ENCODE measurements around the gene TENM3.

Gene TENM3

DNA sequence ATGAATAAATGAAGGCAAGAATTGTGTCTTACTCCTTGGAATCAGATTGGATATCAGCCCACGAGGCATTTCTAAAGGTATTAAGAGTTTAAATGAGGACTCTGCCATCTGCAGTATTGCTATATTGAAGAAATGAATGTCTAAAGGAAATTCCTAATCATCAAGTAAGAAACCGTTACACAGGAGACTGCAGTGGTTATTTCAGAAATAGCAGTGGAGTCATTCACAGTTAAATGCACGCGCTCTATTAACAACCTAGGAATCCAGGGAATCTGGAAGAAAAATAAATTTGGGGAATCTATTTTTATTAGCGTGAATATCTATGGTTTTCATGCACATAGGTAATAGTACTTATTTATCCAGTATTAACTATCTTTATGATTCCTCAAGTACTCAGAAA lies 334.2 kb downstream of the TENM3 start:
- DNase-seq = no peak

DNA sequence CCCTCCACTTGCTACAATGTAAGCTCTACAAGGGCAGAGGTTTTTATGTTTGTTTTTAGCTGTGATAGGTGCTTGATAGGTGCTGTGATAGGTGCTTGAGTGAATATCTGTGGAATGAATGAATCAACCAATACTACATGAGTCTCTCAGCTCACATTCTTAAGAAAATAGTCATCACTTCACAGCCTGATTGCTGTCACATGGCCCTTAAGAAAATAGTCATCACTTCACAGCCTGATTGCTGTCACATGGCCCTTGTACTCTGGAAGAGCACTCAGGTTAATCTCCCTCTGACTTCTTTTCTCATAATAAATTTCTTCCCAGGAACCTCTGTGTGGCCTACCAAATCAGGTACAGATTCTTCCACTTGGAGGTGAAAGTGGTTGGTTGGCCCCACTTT lies 335.2 kb downstream of the TENM3 start:
- DNase-seq = no peak

DNA sequence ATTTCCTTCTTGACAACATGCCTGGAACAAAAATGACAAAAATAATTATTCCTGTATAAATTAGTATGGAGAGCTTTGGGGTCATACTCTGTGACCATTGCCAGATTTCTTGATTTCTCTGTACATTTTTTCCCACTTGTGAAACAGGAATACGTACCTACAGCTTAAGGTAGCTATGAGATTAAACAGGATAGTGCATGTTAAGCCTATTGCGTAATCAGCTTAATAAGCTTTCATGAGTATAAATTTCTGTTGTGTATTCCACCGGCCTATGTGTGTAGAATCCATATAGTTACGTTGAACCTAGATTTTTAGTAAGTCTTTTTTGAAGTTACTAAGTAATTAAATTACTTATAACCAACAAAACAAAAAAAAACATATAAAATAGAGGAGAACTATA lies 339.0 kb downstream of the TENM3 start:
- DNase-seq = no peak

DNA sequence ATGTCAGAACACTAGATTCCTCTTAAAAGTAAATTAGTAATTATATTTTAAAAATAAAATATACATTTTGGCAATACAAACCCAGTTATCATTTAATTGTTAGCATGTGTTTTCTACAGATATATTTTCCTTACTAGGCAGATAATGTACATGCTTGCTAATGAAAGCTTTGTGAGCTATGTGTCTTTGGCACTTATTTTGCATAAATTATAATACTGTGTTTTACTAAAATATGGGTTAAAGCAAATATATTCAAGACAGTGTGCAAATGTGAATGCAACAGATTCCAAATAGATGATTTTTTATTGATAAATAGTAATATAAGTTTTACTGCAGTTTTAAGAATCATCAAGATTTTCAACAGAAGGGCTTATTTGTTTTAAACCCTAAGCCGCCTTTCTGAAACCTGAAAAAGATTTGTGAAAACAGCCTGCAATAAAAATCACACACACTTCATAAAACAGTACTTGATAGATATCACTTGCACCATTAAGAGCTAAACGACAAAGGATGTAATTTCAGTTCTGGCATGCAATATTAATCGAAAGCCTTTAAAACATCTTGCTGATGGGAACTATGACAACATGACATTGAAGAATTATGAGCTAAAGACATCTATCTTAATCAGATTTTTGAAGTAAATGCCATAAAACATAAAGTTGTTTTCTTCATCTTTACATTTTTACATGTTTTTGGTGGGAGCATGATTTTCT lies 340.7 kb downstream of the TENM3 start:
- no peak for DNase-seq

DNA sequence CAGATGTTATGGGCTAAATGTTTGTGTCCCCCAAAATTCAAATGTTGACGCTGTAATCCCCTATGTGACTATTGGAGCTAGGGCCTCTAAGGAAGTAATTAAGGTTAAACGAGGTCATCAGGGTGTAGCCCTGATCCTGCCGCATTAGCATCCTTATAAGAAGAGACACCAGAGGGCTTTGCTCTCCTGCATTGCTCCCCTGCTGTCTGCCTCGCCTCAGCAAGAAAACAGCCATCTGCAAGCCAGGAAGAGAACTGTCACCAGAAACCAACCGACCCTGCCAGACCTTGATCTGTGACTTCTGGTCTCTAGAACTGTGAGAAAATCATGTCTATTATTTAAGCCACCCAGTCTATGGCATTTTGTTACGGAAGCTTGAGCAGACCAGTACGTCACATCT lies 342.1 kb downstream of the TENM3 start:
- no peak for DNase-seq

DNA sequence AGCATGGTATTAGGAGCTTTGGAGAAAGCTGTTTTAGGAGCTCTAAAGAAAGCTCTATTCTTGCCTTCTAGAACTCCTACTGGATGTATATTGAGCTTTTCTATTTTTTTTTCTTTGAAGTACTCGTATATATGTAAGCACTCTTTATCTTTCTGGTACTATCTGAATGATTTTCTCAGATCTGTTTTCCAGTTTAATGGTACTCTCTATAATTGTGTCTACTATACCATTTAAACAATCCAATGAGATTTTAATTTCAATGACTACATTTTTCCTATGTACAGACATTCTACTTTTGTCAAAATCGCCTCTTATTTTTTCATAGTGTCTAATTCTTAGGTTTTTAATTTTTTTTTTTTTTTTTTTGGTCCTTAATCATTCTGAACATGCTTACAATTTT lies 345.9 kb downstream of the TENM3 start:
- no peak for DNase-seq

DNA sequence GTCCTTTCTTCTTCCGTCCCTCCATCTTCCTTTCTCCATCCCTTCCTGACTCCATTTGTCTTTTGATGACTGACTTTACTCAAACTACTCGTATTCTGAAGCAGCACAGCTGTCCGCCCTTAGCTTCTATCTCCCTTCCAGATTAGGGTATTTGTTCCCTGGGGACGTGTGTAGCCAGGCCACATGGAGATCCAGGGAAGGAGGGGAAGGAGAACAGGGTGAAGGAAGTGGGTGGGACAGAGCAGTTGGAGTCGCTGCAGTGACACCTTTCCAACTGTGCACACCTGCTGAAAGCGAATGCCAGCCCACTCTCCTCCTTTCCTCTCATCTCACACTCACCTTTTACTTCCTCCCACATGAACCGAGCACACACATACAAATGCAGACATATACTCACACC lies 350.2 kb downstream of the TENM3 start:
- no peak for DNase-seq

DNA sequence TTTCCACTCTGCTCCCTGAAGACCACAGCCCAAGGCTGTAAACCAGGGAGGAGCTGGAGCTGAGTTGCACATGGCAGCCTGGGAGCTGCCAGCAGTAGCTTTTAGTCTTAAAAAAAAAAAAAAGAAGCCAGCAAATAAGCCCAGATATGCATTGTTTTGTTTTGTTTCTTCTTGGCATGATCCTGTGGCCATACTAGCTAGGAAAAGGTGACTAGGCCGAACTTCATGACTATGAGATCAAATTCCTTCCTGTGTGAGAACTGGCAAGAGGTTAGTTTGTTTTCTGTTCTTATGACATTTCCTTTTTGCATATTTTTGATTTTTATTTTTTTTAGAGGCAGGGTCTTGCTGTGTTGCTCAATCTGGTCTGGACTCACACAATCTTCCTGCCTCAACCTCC lies 350.7 kb downstream of the TENM3 start:
- DNase-seq = no peak

DNA sequence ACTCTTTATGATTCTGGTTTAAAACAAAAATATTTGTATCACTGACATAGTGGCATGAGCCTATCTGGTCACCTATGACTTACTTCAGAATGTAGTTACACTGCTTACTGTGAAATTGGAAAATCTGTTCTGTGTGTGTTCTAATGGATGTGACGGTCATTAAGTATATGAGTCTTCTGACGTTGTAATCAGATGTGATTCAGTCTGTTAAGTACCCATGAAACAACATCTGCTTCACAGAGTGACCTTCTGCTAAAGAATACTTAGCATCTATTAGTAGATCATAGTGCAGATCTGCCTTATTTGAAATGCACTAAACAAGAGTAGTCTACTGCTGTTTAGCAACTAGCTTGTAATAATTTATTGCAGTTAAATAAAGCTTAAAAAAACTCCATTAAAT lies 356.9 kb downstream of the TENM3 start:
- DNase-seq = no peak

DNA sequence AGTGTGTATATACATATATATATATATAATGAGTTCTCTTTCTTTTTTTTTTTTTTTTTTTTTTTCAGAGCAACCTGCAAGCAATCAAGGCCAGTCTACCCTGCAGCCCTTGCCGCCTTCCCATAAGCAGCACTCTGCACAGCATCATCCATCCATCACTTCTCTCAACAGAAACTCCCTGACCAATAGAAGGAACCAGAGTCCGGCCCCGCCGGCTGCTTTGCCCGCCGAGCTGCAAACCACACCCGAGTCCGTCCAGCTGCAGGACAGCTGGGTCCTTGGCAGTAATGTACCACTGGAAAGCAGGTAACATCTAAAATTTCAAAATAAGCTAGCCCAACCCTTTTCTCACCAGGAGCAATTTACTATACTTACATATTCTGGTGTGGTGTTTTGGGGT lies 357.7 kb downstream of the TENM3 start:
- DNase-seq = no peak

DNA sequence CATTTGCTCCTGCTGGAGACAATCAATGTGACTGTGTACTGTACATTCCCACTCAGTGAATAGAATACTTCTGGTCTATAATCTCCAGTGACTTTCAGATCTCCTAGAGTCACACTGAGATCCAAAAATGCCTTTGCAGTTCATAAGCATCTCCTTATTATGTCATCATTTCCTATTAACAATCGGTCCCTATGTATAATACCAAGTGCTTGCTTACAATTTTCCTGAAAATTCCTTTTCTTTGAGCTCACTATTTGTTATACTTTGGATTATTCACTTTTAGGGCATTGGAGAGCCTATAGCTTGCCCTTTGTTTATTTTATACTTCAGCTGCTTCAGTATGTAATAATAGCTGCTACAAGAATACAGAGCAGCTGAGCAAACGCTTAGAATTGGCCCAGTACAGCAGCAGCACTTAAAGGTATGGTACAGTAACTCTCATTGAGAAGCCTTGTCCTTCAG lies 361.0 kb downstream of the TENM3 start:
- peak; percentile 18 for DNase-seq

DNA sequence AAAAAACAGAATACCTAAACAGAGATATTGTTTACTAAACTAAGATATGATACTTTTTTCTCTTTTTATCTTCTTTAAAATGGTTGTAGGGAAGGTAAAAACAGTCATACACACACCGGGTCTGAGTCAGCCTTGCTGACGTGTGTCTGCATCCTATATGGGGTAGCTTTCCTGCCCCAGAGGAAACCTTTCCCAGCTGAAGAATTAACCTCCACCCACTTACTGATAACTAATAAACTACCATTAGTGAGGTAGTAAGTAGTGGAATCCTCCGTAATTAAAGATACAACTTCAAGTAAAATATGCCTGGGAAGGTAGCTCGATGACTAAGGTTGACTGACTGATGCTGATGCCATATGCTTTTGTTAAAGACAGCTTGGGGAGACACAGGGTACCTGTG lies 361.8 kb downstream of the TENM3 start:
- DNase-seq = no peak

DNA sequence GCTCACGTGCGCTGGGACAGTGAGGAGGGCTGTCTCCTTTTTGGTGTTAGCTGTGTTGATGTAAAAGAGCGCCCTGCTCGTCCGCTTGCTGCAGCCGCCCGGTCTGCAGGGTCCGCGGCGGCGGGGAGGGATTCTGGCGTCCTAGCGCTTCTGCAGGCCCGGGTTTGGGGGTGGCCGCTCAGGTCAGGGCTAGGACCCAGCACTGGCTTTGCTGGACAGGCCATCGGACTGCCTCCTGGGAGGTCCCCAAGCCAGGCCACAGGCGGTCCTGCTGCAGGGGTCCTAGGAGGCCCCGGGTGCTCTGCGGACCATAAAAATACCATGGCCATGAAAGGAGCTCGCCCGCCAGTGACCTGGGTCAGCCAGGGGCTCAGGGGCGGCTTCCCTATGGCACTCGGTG lies 365.3 kb downstream of the TENM3 start:
- no peak for DNase-seq

DNA sequence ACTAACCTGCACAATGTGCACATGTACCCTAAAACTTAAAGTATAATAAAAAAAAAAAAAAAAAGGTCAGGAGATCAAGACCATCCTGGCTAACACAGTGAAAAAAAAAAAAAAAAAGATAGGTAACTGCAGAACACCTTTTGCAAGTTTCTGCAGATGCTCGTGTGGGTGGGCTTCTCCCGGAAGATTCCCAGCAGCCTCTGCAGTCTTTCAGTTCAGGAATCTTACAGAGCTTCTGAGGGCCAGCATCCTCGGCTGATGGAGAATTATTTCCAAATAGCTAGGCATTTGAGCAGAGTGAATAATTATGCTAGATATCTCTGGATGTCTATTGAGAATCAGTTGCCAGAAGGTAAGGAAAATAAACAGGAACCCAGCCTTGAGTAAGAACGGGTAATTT lies 373.3 kb downstream of the TENM3 start:
- no peak for DNase-seq

DNA sequence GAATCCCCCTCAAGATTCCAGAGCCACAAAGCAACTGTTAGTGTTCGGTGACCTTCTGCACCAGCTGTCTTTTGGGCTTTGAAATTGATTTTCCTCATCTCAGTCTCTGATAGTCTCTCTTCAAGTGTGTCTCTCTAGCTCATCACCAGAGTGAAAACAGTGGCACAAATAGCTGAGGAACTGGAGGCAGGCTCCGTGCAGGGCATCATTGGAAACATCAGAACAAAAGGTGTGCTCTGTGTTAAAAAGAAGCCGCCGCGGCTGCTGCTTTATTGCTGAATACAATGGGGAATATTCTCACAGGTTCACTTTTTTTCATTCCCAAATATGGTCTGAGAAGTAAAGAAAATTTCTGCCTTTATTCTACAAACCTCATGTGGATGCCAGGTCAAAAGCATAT lies 376.5 kb downstream of the TENM3 start:
- DNase-seq = no peak

DNA sequence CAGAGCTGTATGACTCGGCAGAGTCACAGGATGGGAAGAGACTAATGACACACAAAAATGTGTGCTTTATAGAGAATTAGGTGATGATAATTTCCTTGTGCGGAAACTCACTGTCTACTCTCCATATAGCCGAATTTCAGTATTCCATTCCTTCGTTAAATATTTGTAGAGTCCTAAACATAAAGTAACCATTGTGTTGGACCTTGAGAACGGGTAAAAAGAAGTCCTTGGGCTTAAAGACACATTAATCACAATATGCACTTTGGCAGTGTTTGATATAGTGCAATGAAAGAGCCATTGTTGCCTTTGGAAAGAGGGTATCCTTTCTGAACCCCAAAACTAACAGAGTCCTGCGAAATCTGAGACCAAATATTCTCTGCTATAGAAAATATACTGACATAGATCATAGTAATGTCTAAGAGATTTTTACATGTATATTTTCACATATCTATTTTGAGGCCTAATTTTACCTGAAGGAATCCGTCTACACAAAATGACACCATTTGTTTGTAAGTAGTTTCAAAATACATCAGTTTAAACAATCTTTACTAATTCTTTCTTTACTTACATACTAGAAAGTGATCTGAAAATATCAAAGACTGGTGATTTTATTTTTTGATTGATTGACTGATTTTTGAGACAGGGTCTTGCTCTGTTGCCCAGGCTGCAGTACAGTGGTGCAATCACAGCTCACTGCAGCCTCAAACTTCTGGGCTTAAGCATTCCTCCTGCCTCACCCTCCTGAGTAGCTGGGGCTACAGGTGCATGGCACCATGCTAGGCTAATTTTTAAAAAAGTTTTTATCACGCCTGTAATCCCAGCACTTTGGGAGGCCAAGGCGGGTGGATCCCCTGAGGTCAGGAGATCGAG lies 377.1 kb downstream of the TENM3 start:
- no peak for DNase-seq

DNA sequence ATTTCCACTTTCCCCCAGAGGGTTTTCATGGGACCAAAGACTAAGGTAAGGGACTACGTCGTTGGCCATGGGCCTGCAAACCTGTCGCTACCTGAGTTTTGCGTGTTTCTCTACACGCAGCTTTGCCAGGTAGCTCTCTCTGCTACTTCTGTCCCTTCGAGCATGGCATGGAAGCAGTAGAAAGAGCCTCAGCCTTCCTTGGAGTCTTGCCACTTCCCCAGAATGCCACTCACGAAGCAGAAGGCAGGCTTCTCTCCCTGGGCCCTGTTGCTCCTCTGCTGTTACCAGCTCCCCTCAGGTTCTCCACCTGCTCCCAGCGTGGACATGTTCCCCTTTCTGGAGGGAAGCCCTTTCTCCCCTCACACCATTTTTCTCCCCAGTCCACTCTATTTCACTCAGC lies 381.1 kb downstream of the TENM3 start:
- no peak for DNase-seq

DNA sequence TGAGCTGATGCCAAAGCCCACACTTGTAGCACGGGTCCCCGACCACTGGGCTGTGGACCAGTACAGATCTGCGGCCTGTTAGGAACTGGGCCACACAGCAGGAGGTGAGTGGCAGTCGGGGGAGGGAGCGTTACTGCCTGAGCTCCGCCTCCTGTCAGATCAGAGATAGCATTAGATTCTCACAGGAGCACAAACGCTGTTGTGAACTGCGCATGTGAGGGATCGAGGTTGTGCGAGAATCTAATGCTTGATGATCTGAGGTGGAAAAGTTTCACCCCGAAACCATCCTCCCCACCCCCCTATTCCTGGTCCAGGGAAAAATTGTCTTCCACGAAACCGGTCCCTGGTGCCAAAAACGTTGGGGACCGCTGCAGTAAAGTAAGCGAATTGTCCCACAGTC lies 382.0 kb downstream of the TENM3 start:
- DNase-seq = no peak

DNA sequence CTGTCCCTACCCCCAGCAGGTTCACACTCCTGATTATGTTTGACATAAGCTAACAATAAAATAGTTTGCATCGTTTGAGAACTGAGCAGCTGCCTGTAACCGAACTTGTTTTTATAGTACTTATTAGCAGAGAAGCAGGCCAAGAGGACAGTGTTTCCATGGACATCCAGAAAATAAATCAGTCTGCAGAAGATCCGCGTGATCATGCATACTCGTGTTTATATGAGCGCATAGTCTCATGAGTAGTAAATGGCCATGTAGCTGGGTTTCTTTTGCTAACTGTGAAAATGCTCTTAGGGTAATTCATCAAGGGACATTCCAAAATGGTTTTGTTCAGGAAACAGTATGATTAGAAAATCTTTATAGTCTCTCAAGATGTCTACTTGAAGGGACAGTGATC lies 384.8 kb downstream of the TENM3 start:
- no peak for DNase-seq

DNA sequence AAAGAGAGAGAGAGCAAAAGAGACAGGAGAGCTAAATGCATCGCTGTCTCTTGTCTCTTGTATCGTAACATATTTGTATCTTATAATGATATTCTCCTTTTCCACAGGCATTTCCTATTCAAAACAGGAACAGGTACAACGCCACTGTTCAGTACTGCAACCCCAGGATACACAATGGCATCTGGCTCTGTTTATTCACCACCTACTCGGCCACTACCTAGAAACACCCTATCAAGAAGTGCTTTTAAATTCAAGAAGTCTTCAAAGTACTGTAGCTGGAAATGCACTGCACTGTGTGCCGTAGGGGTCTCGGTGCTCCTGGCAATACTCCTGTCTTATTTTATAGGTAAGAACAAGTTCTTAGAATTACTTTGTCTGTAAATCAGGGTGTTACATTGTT lies 385.3 kb downstream of the TENM3 start:
- no peak for DNase-seq

DNA sequence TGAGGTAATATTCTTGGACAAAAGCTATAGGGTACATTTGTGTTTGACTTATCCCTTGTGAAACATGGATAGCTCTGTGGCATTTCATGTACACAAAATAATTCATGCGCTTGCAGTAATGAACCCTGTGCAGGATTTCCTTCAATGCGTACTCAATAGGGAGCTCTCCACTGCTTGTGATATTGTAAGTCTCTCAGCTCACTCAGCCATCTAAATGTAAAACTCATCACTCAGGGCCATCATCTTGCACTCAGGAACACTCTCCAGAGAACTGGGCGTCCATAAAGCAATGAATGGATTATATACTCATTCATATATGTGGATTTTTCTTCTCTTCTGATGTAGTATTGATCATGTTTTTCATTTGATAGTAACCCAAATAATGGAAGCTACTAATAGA lies 385.9 kb downstream of the TENM3 start:
- no peak for DNase-seq

DNA sequence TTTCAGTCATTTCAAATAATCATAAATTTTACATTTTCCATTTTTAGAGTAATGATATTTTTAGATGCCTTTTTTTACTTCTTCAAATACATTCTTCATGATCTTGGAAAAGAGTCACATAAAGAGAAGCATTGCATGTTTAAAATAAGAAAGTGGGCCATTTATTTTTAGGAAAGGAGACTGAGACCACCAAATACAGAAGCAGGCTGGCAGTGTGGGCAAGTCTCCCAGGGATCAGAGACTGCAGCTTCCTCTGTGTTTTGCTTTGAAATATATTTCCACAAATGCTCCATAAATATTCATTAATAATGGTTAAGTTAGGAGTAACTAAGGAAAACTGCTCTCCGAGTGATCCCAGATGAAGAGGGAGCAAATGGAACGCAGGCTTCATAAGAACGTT lies 397.3 kb downstream of the TENM3 start:
- no peak for DNase-seq

DNA sequence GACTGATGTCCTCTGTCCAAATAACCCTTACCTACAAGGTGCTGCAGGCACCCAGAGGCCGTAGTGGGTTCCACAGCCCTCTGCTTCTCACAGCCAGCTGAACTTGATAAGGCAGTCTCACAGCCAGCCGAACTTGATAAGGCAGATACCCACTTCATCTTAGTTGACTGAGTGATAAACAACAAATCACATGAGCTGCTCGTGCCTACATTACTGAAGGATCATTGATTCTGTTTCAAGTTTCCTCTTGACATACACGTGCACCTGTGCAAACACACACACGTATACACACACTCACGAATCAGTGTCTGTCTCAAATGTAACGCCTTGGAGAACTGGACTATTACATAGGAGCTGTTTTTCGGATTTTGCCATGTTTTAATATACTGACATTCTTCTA lies 397.7 kb downstream of the TENM3 start:
- peak; percentile 60 for DNase-seq

DNA sequence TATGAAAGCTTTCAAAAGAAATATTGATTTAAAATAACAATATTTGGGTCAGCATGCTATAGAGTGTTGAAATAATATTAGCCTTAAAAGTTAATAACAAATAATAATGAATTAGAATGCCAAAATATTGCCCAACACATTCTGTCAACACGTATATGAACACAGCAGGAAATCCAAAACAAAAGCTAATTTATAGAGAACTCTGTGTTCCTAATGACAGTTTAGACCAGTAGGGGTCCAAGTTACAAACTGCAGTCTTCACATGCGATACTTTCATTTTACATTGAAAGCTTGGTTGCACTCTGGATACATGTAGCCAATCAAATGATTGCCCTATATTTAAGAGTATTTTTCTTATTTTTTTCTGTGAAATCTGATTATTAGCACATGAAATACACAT lies 399.6 kb downstream of the TENM3 start:
- no peak for DNase-seq

All from NCI-H1436 treated with DMSO at 0.1 percent for 48 hours (cell line).